ENCODE data around the gene ELMOD1.

DNA sequence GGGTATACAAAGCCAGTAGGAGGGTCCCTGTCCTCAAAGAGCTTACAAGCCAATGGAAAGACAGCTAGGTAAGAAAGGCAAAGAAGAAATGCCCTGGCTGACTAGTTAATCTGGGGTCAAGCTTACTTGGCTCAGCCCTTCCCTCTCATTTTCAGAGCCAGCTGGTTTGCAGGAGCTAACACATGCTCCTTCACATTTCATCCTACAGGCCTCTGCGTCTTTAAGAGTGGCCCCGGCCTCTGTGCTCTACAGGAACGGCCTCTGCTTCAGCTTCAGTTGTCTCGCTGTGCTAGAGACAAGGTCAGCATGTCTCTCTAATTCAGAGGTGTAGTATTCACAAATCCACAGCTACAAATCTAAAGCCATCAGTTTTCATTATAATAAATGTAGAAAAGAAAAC, 40.6 kb upstream of the ELMOD1 start:
- TF ChIP-seq POLR2A (IDR thresholded peaks at IDR 0.05; ENCODE audit: low read length) (no peak), GATA1 (IDR thresholded peaks at IDR 0.05; ENCODE audit: low read depth, low read length) (no peak)
